Measurements from ENCODE around the gene SMYD3. TPM values are rescaled to one million over a fixed set of nuclear protein-coding genes. Genes with fewer than 3 reads are reported as not detected.

The SMYD3 gene
- total and polyA plus RNA-seq, 2 of the 4 experiments (the other 2 are of a cell fraction): 26.5 to 37.6 TPM

DNA sequence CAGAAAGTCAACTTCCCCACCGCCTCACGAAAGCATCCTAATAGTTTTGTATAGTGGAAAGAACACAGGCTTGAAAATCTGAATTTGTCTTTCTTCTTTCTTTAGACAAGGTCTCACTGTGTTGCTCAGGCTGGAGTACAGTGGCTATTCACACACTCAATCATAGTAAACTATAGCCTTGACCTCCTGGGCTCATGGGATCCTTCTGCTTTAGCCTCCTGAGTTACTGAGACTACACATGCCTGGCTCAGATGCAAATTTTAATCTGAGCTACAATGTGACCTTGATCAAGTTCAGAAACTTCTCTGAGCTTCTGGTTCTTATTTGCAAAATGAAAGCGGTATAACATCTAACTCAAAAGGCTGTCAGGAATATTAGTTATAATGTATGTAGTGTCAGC, 362.1 kb downstream of the SMYD3 start:
- Histone ChIP-seq H3K36me3 (ENCODE audit: control insufficient read depth, insufficient read depth, low read length) (no peaks in the 10 kb centered on the region; the same call in 1 of the 2 replicates), H3K23ac (ENCODE audit: low read depth, low read length) (no peak overlapping the region), H3K9me3 (ENCODE audit: control insufficient read depth, insufficient read depth, low read length) (no peaks in the 10 kb centered on the region), H3K4me3 (ENCODE audit: insufficient read depth, low read depth, low read length) (no peak overlapping the region), H3K56ac (ENCODE audit: extremely low read depth, insufficient read depth, low read length) (no peak overlapping the region), H3K27me3 (ENCODE audit: control insufficient read depth, insufficient read depth, low read length) (no peaks in the 10 kb centered on the region), H3K14ac (replicated peaks; ENCODE audit: low read depth, low read length) (no peak overlapping the region), H3K4me2 (ENCODE audit: low read depth, low read length) (no peak overlapping the region), H3K9ac (ENCODE audit: low read depth, low read length) (no peak overlapping the region), H2AK9ac (replicated peaks; ENCODE audit: low read depth, low read length, poor library complexity) (no peak overlapping the region), H4K8ac (ENCODE audit: low read depth in 2 of 2, low read length in 2 of 2) (no peak overlapping the region), H3K18ac (ENCODE audit: low read depth, low read length) (no peak overlapping the region), H3K4me1 (ENCODE audit: control insufficient read depth, insufficient read depth, low read length) (peaks cover 10% of the 10 kb centered on the region), H3K79me1 (ENCODE audit: low read depth in 1 of 2, low read length in 2 of 2) (peaks cover 4 to 7% of the 10 kb centered on the region in 2 experiments; a peak in 3 of 4 replicates), H2BK5ac (ENCODE audit: low read depth, low read length, poor library complexity, severe bottlenecking) (no peak overlapping the region), H4K20me1 (ENCODE audit: insufficient read depth, low read length) (no peaks in the 10 kb centered on the region), H2BK15ac (ENCODE audit: low read depth, low read length) (no peak overlapping the region), H3K9me1 (ENCODE audit: insufficient read depth, low read length) (peaks cover 17% of the 10 kb centered on the region; the same call in 1 of the 2 replicates), H2BK20ac (ENCODE audit: low read depth, low read length) (no peak overlapping the region), H3K4ac (ENCODE audit: low read depth, low read length) (no peak overlapping the region), H3K27ac (ENCODE audit: insufficient read depth, low read length) (no peak overlapping the region), H2AK5ac (ENCODE audit: low read depth, low read length) (no peak overlapping the region), H4K91ac (ENCODE audit: insufficient read depth, low read depth, low read length) (no peak overlapping the region), H4K5ac (ENCODE audit: low read depth, low read length) (no peak overlapping the region), H2AFZ (replicated peaks; ENCODE audit: low read length, poor library complexity) (no peak overlapping the region), H2BK120ac (ENCODE audit: low read depth, low read length) (no peak overlapping the region)
- ChIA-PET CTCF (interaction anchor here (1.8 kb wide), 1 partner anchor 11 kb away, joined by 5 read pairs; no protein-coding TSS in a partner anchor), POLR2A (ENCODE audit: unreplicated experiment) (interaction anchor here (0.6 kb wide), 1 partner anchor 220 kb away, joined by 3 read pairs; no protein-coding TSS in a partner anchor)
- in situ Hi-C loops (cut with MboI; ENCODE audit: low sequenced_read_pairs): no loop called here
- BruUV-seq (replicated peaks): no TSS peak
- WGBS, 2 experiments (ENCODE audit: extremely low coverage in 2 of 2, insufficient read length in 1 of 2): no CpG with 5 or more reads among the region's 3 CpGs
- no peak for TF ChIP-seq MAFK (IDR thresholded peaks at IDR 0.05; ENCODE audit: low read depth, low read length)
- TF ChIP-seq, protein P1, sequence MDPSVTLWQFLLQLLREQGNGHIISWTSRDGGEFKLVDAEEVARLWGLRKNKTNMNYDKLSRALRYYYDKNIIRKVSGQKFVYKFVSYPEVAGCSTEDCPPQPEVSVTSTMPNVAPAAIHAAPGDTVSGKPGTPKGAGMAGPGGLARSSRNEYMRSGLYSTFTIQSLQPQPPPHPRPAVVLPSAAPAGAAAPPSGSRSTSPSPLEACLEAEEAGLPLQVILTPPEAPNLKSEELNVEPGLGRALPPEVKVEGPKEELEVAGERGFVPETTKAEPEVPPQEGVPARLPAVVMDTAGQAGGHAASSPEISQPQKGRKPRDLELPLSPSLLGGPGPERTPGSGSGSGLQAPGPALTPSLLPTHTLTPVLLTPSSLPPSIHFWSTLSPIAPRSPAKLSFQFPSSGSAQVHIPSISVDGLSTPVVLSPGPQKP (IDR thresholded peaks at IDR 0.05; ENCODE audit: borderline replicate concordance, low read depth, low read length): no peak
- TF ChIP-seq RFX5 (IDR thresholded peaks at IDR 0.05; ENCODE audit: low read depth, low read length): no peak
- TF ChIP-seq SMC3 (IDR thresholded peaks at IDR 0.05; ENCODE audit: low read depth, low read length): no peak
- no peak for TF ChIP-seq RAD21 (IDR thresholded peaks at IDR 0.05; ENCODE audit: low read length)
- no peak for TF ChIP-seq NFE2L2 (IDR thresholded peaks at IDR 0.05; ENCODE audit: low read depth, low read length)
- TF ChIP-seq CHD1 (IDR thresholded peaks at IDR 0.05; ENCODE audit: low read depth, low read length): no peak
- TF ChIP-seq, protein P2, sequence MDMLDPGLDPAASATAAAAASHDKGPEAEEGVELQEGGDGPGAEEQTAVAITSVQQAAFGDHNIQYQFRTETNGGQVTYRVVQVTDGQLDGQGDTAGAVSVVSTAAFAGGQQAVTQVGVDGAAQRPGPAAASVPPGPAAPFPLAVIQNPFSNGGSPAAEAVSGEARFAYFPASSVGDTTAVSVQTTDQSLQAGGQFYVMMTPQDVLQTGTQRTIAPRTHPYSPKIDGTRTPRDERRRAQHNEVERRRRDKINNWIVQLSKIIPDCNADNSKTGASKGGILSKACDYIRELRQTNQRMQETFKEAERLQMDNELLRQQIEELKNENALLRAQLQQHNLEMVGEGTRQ (IDR thresholded peaks at IDR 0.05; ENCODE audit: low read depth, low read length): no peak
- TF ChIP-seq, protein P3, sequence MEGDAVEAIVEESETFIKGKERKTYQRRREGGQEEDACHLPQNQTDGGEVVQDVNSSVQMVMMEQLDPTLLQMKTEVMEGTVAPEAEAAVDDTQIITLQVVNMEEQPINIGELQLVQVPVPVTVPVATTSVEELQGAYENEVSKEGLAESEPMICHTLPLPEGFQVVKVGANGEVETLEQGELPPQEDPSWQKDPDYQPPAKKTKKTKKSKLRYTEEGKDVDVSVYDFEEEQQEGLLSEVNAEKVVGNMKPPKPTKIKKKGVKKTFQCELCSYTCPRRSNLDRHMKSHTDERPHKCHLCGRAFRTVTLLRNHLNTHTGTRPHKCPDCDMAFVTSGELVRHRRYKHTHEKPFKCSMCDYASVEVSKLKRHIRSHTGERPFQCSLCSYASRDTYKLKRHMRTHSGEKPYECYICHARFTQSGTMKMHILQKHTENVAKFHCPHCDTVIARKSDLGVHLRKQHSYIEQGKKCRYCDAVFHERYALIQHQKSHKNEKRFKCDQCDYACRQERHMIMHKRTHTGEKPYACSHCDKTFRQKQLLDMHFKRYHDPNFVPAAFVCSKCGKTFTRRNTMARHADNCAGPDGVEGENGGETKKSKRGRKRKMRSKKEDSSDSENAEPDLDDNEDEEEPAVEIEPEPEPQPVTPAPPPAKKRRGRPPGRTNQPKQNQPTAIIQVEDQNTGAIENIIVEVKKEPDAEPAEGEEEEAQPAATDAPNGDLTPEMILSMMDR (conservative IDR thresholded peaks at IDR 0.05; ENCODE audit: low read depth, low read length): no peak
- no peak for TF ChIP-seq FOS (IDR thresholded peaks at IDR 0.05; ENCODE audit: low read depth, low read length)
- dilution Hi-C loops (cut with HindIII; ENCODE audit: low sequenced_read_pairs, unreplicated experiment): no loop called here
- DNase-seq (no peak), ATAC-seq (ENCODE audit: low read depth) (no peak)
- intact Hi-C loops (cut with micrococcal nuclease): no loop called here
